CD4-positive, alpha-beta T cell treated with Interferon alpha-2 for 1 hour (primary cell): ENCODE data around the gene CYP2W1.
"Not testable (repeated sequence)": the region's sequence is repeated elsewhere in the genome, so short reads cannot be mapped to it uniquely, and the experiment has no call there.

ENCODE experiments used
- DNase-seq, 2 donors: peaks; one replicate each; pipeline ENCODE4 v3.0.0-alpha.2; 2020 to 2022

CYP2W1 gene

DNA sequence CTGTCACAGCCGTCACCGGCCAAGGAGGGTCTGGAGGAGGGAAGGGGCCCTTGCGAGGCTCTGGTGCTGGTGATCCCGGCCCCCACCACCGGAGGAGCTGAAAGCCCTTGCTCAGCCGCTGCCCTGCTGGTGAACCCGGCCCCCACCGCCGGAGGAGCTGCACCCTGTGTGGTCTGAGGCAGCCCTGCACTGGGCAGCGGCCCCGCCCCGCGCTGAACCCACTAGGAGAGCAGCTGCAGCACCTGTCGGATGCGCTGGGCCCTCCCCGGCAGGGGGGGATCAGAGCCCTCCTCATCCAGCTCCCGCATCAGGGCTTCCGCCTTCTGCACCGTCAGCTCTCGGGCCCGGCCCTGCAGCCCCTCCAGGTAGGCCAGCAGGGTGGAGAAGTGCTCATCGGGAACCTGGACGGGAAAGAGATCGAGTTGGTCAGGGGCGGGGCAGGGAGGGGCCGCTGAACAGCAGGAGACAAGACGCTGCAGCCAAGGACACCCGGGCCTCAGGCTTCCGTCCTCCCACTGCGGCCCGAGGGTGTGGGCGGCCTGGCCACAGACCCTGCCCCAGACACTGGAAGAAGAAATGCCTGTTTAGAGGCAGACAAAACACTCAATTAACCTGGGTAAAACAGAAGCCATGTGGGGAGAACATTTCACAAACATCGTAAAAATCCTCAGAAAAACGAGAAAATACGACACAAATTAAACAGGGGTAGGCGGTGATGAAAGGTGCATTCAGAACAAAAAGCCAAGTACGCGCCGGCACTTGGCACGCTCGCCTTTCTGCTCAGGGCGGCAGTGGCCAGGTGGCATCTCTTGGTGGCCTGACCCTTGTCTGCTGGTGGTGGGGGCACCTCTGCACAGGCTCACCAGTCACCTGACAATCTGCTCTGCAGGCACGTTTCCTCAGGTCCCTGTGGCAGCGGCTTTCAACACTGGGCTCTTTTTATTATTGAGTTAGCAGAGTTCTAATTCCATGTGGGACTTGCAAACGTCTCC lies 14.7 kb downstream of the CYP2W1 start:
- no peak for DNase-seq

GRCh38 chr7:999149-999879 lies 16.3 kb downstream of the CYP2W1 start:
- DNase-seq = no peak

GRCh38 chr7:999941-1000935 lies 17.3 kb downstream of the CYP2W1 start:
- DNase-seq = no peak

GRCh38 chr7:1001069-1001770 lies 18.2 kb downstream of the CYP2W1 start:
- not testable (repeated sequence) for DNase-seq

GRCh38 chr7:1002026-1002425 lies 19.0 kb downstream of the CYP2W1 start:
- not testable (repeated sequence) for DNase-seq

GRCh38 chr7:1002445-1002844 lies 19.5 kb downstream of the CYP2W1 start:
- not testable (repeated sequence) for DNase-seq

DNA sequence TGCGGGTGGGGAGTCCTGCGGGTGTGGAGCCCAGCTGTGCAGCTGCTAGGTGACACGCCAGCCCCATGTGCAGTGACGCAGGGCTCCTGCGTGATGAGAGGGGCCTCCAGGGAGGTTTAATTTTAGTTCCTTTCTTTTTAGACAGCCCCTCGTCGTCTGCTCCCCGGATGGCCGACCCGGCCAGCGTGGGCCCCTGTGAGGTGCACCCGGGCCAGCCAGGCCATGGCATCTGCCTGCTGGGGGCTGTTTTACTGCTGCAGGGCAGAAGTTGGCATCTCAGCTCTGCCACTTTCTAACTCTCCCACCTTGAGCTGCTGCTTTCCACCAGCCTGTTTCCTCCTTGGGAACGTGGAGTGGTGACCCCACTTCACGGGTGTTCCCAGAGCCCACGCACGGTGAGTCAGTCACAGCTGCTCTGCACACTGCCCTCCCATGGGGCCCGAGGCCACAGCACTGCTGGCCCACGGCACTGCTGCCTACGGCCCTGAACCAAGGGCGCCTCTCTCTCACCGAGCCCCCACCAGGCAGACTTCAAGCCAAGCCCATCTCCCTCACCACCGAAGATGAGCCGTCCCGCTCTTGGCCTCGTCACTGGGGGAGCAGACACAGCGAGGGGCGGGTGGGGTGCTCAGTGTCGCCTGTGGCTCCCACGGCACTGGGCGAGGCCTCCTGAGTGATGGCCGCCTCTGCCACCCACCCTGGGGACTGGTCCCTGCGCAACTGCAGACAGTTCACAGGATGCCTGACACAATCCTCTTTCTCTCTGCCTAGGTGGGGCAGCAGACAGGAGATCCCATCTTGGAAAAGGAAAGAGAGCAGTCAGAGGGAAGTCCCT lies 21.3 kb downstream of the CYP2W1 start:
- DNase-seq = peak in 1 of 2 donors; percentile 62

DNA sequence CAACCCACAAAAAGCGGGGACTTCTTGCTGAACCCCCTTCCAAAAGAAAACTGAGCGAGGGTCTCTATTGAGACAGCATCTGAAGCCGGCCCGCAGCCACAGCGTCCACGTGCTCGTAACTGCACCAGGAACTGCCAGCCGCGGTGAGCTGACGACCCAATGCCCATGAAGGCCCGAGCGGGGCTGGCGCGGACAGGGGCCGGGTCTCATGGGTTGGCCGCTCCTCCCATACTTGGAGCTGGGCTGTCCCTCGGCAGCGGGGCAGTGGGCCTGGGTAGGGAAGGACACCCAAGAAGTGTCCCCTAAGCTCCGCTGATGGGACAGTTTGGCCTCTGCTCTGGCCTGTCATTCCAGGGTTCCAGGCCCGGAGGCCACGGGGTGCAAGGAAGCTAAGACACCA lies 22.3 kb downstream of the CYP2W1 start:
- no peak for DNase-seq

DNA sequence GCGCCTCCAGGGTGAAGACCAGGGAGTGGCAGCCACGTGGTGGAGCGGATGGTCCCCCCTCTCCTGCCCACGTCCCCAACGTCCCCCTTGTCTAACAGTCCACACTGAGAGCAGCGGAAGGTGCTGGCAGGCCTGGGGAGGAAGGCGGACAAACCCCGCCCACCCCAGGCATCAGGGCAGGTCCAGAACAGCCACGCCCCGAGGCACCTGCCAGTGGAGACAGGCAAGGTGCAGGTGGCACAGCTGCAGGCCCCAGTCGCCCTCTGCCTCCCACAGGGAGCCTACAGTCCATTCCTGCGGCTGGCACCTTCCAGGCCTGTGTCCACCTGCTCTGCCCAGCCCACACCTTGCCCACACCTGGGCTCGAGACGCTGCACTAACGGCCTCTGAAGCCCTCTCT lies 24.9 kb downstream of the CYP2W1 start:
- no peak for DNase-seq

GRCh38 chr7:1008733-1009363 lies 25.9 kb downstream of the CYP2W1 start:
- no peak for DNase-seq

DNA sequence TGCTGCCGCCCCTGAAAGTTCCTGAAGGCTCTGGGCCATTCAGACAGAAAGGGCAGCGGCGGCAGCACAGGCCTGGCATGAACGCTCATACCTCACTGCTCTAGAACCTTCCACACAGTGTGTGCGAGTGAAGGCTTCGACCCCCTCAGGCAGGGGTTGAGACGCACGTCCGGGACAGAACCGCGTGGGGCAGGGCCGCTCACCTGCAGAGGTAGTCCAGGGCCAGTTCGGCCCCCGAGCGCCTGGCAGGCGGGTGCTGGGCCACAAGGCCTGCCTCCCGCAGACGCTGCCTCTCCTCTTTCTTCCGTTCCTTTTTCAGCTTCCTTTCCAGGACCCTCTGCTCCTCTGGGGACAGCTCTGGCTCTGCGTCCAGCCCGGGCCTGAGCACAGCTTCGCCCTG lies 26.8 kb downstream of the CYP2W1 start:
- no peak for DNase-seq

- DNase-seq = no peak
Measured at GRCh38 chr7:1010226-1010625, 27.2 kb downstream of the CYP2W1 start.

GRCh38 chr7:1011297-1012003 lies 28.5 kb downstream of the CYP2W1 start:
- DNase-seq = peak; percentile 20 to 56

GRCh38 chr7:1012004-1012715 lies 29.2 kb downstream of the CYP2W1 start:
- DNase-seq = no peak

DNA sequence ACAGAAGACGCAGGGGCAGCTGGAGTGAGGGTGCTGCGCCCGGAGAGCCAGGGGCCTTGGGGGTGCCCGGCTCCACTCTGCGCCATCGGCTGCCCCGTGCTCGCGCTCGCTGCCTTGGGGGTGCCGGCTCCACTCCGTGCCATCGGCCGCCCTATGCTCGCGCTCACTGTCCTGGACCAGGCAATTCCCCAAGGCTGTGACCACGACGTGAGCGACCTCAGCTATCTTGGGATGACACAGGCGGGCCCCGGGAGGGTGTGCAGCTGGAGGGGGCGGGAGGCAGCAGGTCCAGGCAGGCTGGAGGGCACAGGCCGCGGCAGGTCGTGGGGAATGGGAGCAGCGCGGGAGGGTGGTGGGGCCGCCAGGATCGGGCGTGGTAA lies 29.7 kb downstream of the CYP2W1 start:
- DNase-seq = no peak

- DNase-seq = no peak
Measured at GRCh38 chr7:1013581-1013980, 30.6 kb downstream of the CYP2W1 start.

DNA sequence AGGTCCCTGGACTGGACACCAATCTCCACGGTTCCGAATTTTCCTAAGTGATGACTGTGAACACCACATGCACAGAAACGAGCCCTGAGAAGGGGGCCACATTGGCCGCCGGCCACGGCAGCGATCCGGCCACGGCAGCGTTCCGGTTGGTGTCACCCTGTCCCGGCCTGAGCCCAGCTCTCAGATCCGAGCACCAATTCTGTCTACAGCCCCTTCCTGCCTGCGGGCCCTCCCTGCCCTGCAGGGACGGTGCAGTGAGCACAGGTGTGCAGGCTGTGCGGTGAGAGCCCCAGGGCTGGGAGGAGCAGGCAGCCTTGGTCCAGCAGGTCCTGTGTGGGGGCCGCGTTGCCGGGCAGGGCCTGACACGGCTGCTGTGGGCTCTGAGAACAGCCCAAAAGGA lies 31.7 kb downstream of the CYP2W1 start:
- no peak for DNase-seq

DNA sequence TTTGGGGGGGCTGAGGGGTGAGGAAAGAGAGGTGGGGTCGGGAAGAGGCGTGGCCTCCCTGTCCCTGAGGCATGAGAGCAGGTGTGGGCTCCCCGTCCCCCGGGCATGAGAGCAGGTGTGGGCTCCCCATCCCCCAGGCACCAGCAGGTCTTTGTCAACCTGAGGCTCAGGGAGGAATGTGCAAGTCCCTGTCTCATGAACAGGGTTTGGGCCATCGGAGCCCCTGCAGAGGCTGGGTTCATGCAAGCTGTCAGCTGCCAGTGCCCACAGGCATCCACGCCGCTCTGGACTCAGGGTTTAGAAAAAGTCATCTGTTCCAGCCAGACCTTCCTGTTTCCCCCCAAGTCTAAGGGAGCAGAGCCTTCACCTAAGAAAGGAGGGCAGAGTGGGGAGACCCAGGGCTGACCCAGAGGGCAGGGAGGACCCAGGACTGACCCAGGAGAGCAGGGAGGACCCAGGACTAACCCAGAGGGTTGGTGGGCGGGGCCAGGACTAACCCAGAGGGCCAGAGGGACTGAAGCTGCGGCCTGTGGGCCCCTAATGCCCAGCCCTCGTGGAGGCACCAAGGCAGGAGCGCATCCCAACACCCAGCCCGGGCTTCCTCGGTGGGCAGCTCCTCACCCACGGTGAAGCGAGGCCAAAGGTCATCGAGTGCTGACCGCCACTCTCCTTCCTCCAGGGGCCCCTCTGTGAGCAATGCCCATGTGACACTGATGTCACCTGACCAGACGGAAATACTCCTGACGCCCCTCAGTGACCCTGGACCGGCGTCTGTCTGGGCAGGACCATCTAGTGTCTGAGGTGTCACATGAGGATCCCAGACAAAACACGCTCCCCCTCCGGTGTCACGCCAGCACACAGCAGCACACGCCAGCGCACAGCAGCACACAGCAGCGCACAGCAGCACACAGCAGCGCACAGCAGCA lies 32.5 kb downstream of the CYP2W1 start:
- DNase-seq = no peak
